Measurements from ENCODE around the gene ZNF485. TPM values are rescaled to one million over a fixed set of nuclear protein-coding genes. Genes with fewer than 3 reads are reported as not detected.
A peak's percentile ranks its signal among the peaks of the same experiment; 100 is the strongest.

The ZNF485 gene
- total RNA-seq, 1 donor from 2014 or later = 6.7 TPM

DNA sequence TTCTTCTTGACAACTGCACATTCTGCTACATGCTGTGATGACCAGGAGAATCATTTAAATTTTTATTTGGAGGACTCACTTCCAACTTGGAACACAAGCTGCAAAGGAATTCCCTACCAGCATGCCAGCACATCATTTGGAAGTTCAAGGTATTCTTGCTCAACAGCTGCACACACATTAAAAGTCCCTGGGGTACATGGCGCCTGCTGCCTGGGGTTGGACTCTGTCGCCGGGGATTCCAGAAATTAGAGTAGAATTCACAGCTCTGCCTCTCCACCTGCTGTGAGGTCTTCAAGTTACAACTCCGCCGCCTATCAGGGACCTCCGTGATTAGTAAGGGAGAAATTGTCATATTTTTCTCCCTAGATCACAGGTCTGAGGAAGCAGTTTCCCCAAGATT, 41.3 kb downstream of the ZNF485 start:
- H3K36me3 Mint-ChIP-seq = peaks cover 48% of the 10 kb centered on the region
- peak overlapping the region; percentile 87 for H3K27ac Mint-ChIP-seq
- TF ChIP-seq, protein P1, sequence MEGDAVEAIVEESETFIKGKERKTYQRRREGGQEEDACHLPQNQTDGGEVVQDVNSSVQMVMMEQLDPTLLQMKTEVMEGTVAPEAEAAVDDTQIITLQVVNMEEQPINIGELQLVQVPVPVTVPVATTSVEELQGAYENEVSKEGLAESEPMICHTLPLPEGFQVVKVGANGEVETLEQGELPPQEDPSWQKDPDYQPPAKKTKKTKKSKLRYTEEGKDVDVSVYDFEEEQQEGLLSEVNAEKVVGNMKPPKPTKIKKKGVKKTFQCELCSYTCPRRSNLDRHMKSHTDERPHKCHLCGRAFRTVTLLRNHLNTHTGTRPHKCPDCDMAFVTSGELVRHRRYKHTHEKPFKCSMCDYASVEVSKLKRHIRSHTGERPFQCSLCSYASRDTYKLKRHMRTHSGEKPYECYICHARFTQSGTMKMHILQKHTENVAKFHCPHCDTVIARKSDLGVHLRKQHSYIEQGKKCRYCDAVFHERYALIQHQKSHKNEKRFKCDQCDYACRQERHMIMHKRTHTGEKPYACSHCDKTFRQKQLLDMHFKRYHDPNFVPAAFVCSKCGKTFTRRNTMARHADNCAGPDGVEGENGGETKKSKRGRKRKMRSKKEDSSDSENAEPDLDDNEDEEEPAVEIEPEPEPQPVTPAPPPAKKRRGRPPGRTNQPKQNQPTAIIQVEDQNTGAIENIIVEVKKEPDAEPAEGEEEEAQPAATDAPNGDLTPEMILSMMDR (conservative IDR thresholded peaks at IDR 0.05) = no peak
- DNase-seq (ENCODE audit: extremely low spot score, unreplicated experiment) = no peak
- peaks cover 21% of the 10 kb centered on the region for H3K9me3 Mint-ChIP-seq
- peak overlapping the region; percentile 98 for H3K4me3 Mint-ChIP-seq
- peaks cover 6% of the 10 kb centered on the region for H3K27me3 Mint-ChIP-seq
- peaks cover 5% of the 10 kb centered on the region for H3K4me1 Mint-ChIP-seq (ENCODE audit: unreplicated experiment)

DNA sequence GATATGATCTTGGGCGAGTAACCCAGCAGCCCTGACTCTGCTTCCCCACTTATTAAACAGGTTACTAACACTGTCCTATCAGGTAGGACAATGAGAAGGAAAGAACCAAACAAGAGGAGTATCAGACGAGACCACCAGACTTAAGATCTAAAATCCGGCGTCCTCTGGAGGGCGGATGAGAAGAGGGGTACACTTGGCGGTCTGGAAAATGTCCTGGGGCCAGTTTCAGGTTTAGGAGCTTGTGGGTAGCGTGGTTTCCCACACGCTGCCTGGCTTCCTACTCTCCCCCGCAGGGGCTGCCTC, 41.8 kb downstream of the ZNF485 start:
- Mint-ChIP-seq H3K4me1 (ENCODE audit: unreplicated experiment) (peaks cover 8% of the 10 kb centered on the region), H3K4me3 (peak overlapping the region; percentile 98), H3K27me3 (peaks cover 6% of the 10 kb centered on the region)

DNA sequence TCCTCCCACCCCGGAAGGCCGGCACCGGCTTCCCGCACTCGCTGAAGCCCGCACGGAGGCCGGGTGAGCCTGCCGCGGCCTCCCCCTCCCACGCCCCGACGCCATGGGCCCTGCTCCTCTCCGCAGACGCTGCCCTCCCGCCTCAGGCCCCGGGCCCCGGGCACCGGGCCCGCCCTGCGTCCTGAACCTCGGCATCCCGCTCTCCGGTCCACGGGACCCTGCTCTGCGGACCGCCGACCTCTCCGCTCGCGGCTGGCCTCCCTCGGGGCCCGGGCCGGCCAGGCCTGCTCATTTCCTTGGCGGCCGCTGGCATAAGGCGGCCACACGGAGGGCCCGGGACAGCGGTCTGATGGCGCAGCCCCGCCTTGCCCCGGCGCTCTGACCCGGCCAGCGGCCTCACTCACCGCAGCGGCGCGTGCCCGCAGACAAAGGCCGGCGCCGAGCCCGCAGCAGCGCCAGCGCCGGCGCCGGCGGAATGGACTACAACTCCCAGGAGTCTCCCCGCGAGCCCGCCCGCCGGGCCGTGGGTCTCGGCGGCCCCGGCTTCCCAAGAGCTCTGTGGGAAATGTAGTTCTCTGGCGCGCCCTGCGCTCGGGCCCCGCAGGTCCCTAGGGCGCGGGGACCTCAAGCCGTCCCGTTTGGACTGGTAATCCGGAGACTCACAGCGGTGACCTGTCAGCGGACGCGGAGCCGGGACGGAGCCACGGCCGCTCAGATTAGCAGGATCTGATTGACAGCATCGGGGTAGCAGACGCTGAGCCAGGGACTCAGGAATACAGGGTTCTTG, 42.4 kb downstream of the ZNF485 start, which contains the start of gene ZNF32:
Gene ZNF32 (minus strand): TSS at position 484 of the 787 bp plus-strand sequence. CDS start 2,748 bp downstream, outside the sequence.
- Mint-ChIP-seq H3K27me3 (peaks cover 8% of the 10 kb centered on the region), H3K4me1 (ENCODE audit: unreplicated experiment) (peaks cover 12% of the 10 kb centered on the region), H3K9me3 (peaks cover 21% of the 10 kb centered on the region), H3K27ac (peak within 1 kb of the TSS; percentile 94), H3K36me3 (peaks cover 41% of the 10 kb centered on the region), H3K4me3 (peak within 1 kb of the TSS; percentile 98)
- DNase-seq (ENCODE audit: extremely low spot score, unreplicated experiment) = peak; percentile 89
- TF ChIP-seq, protein P1 (conservative IDR thresholded peaks at IDR 0.05) = no peak

More for the DNA sequence above, 41.8 kb downstream of the ZNF485 start:
- DNase-seq (ENCODE audit: extremely low spot score, unreplicated experiment) = no peak
- TF ChIP-seq, protein P1 (conservative IDR thresholded peaks at IDR 0.05) = no peak
- Mint-ChIP-seq H3K9me3 (peaks cover 21% of the 10 kb centered on the region), H3K36me3 (peaks cover 44% of the 10 kb centered on the region), H3K27ac (peak overlapping the region; percentile 87)

DNA sequence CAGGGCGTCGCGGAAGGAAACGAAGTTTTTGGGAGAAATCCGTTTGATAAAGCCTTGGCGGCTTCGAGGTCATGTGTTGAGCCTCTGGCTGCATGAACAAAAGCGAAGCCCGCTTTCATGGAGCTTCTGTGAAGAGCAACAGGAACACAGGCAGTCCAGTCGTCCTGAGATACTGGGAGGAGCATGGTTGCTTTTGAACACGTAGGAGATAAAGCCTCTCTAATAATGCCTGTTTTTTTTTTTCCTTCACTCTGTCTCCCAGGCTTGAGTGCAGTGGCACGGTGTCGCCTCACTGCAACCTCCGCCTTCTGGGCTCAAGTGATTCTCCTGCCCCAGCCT, 42.9 kb downstream of the ZNF485 start:
- H3K4me1 Mint-ChIP-seq (ENCODE audit: unreplicated experiment) = peaks cover 16% of the 10 kb centered on the region
- H3K27ac Mint-ChIP-seq = peak overlapping the region; percentile 94
- H3K4me3 Mint-ChIP-seq = peak overlapping the region; percentile 98
- peaks cover 10% of the 10 kb centered on the region for H3K27me3 Mint-ChIP-seq
- DNase-seq (ENCODE audit: extremely low spot score, unreplicated experiment) = no peak
- H3K9me3 Mint-ChIP-seq = peaks cover 21% of the 10 kb centered on the region
- TF ChIP-seq, protein P1 (conservative IDR thresholded peaks at IDR 0.05) = no peak
- H3K36me3 Mint-ChIP-seq = peaks cover 39% of the 10 kb centered on the region

DNA sequence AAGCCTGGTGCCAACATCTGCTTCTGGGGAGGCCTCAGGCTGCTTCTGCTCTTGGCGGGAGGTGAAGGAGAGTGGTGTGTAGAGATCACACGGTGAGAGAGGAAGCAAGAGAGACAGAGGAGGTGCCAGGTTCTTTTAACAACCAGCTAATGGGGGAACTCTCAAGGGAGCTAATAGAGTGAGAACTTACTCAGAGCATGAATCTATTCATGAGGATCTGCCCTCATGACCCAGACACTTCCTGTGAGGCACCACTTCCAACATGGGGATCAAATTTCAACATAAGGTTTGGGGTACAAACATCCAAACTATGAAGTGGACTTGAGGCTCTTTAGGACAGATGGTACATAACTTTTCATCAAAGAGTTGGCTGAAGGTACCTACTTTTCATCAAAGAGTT, 47.5 kb downstream of the ZNF485 start:
- Mint-ChIP-seq H3K9me3 (no peaks in the 10 kb centered on the region), H3K4me3 (no peak overlapping the region), H3K36me3 (peaks cover 5% of the 10 kb centered on the region), H3K4me1 (ENCODE audit: unreplicated experiment) (peaks cover 20% of the 10 kb centered on the region), H3K27ac (no peak overlapping the region), H3K27me3 (peaks cover 10% of the 10 kb centered on the region)
- TF ChIP-seq, protein P1 (conservative IDR thresholded peaks at IDR 0.05) = no peak
- DNase-seq (ENCODE audit: extremely low spot score, unreplicated experiment) = no peak

All from type B pancreatic cell (in vitro differentiated cells).